Fibroblast of mammary gland (primary cell): ENCODE measurements around the gene SLX9.
"Not testable (repeated sequence)": the region's sequence is repeated elsewhere in the genome, so short reads cannot be mapped to it uniquely, and the experiment has no call there.

ENCODE experiments used
- DNase-seq: peaks from one replicate; pipeline ENCODE4 v3.0.0-alpha.2; 2010; ENCODE audit warnings: low read depth
- H3K4me3 ChIP-seq: 2 replicates; pipeline ENCODE4 v1.5.1; 2011; ENCODE audit warnings: low read depth, mild to moderate bottlenecking, low read length, moderate library complexity; ENCODE audit not compliant: control insufficient read depth
- TF ChIP-seq, protein P1 (sequence below): conservative IDR thresholded peaks from 2 replicates; pipeline ENCODE4 v1.5.1; 2011; ENCODE audit warnings: low read depth, low read length, inconsistent platforms; ENCODE audit not compliant: control insufficient read depth, insufficient read depth

Gene SLX9

GRCh38 chr21:44975720-44976555 lies 36.1 kb downstream of the SLX9 start:
- no peak overlapping the region for H3K4me3 ChIP-seq
- DNase-seq, result no peak
- TF ChIP-seq, protein P1, sequence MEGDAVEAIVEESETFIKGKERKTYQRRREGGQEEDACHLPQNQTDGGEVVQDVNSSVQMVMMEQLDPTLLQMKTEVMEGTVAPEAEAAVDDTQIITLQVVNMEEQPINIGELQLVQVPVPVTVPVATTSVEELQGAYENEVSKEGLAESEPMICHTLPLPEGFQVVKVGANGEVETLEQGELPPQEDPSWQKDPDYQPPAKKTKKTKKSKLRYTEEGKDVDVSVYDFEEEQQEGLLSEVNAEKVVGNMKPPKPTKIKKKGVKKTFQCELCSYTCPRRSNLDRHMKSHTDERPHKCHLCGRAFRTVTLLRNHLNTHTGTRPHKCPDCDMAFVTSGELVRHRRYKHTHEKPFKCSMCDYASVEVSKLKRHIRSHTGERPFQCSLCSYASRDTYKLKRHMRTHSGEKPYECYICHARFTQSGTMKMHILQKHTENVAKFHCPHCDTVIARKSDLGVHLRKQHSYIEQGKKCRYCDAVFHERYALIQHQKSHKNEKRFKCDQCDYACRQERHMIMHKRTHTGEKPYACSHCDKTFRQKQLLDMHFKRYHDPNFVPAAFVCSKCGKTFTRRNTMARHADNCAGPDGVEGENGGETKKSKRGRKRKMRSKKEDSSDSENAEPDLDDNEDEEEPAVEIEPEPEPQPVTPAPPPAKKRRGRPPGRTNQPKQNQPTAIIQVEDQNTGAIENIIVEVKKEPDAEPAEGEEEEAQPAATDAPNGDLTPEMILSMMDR, result no peak

DNA sequence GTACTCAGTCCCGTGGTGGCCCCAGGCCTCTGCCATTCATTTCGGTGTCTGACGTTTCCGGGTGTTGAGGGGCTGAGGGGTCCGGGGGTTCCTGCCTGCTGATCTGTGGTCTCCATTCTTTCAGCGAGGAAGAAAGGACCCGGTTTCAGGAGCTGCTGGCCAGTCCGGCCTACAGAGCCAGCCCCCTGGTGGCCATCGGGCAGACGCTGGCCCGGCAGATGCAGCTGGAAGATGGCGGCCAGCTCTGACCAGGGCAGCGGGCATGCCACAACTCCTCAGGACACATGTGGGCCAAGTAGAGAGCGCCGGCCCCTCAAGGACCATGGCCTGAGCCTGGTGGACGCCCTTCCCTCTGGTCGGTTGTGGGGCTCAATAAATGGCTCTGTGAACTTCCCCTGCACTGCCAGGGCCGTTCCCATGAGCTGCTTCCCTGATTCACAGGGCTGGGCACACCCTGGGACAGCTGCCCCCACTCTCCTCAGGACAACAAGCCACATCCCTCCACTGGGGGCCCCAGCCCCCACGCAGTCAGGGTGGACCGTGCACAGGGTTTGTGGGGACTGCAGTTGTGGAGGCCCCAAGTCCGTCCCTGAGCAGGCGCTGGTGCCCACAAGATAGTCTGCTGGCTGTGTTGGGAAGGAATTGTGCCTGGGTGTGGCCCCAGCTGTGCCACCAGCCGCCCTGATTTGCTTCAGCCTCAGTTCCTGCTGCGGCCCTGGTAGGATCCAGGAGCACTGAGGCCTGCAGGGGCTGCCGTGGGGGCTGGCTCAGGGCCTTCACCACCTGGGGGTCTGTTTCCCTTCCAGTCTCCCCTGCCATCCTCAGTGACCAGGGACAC lies 36.9 kb downstream of the SLX9 start:
- not testable (repeated sequence) for DNase-seq, H3K4me3 ChIP-seq

GRCh38 chr21:44977616-44978340 lies 37.9 kb downstream of the SLX9 start:
- no peak for DNase-seq
- H3K4me3 ChIP-seq, result no peak overlapping the region
- TF ChIP-seq, protein P1, result no peak

DNA sequence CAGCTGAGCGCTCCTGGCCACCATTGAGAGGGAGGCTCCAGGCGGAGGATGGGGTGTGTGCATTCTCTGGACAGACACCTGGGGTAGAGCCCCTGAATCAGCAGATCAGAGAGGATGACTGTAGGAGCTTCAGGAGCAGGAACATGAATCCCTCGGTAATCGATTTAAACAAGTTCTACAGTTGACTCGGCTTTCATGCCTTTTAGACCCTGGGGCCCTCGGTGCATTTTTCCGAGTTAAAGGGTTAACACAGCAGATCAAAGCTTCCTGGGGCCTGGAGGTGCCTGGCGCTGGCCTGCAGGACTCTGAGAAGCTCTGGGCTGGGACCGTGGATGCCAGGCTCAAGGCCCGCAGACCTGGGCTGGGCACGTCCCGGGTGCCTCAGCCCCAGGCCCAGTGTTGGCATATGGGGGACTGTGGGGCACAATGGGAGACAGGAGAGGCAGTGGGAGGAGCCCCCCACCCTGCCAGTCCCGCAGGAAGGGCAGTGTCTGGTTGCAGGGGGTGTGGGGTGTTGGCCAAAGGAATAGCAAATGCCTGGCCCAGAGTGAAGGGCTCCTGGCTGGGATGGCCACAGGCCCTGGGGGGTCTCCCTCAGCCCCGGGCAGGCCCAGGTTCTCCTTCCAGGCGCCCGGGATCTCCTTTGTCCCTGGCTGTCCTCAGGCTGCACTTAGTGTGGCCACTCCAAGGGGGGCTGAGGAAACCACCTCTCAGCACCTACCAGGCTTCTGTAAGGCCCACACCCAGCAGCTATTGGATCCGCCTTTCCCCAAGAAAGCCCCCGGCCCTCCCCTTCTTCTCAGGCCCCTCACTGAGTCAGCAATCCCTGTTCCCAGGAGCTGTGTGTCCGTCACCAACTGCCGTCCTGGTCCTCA lies 40.1 kb downstream of the SLX9 start:
- no peak overlapping the region for H3K4me3 ChIP-seq
- TF ChIP-seq, protein P1, result no peak
- no peak for DNase-seq

GRCh38 chr21:44980562-44981489 lies 41.0 kb downstream of the SLX9 start:
- DNase-seq, result no peak
- TF ChIP-seq, protein P1, result no peak
- H3K4me3 ChIP-seq, result no peak overlapping the region
